ENCODE results near the gene ARPC2. TPM values are rescaled to one million over a fixed set of nuclear protein-coding genes. Genes with fewer than 3 reads are reported as not detected.

Gene ARPC2
- total RNA-seq, 1 donor from 2014 or later = 179 TPM

- DNase-seq = no peak
Measured at GRCh38 chr2:218217360-218218267, 625 bp downstream of the ARPC2 start.

DNA sequence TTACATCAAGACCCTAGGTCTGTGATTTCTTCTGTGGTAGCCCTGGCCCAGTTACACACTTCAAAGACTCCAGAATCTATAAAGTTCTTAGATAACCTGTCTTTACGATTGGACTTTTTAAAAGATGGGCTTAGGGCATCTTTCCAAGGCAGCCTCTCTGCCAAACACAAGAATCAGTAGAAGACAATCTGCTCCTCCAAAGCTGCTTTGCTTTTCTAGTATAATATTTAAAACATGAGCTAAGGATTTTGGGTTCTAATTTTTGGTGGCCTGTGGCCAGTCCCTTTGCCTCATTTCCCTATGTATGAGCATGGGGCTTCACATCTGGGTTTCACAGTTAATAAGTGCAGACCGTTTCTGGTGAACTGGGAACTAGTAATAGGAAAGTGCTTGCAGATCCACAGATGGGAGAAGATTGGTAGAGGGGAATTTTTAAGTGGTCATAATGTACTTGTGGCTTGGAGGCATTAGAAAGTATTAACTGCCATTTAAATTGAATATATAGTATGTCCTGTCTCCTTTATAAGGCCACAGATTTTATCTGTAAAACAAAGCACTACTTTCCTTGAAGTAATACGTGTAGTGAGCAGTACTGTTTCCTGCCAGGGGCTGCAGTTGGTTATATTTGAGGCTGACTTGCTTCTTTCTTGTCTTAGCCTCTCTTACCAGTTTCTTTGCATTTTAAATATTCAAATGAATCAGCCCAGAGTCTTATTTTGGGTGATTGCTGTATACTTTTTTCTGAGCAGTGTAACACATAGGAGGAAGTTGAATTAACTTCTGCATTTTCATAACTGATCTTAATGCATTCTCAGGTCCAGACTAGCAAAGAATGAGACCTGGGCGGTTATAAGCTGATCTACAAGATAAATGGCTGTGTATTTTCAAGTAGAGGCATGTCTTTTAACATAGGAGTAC lies 1.5 kb downstream of the ARPC2 start:
- peak; percentile 12 for DNase-seq

- DNase-seq = no peak
Measured at GRCh38 chr2:218219934-218220333, 2.9 kb downstream of the ARPC2 start.

- DNase-seq = no peak
Measured at GRCh38 chr2:218221000-218221399, 4.0 kb downstream of the ARPC2 start.

- DNase-seq = no peak
Measured at GRCh38 chr2:218223046-218223445, 6.1 kb downstream of the ARPC2 start.

DNA sequence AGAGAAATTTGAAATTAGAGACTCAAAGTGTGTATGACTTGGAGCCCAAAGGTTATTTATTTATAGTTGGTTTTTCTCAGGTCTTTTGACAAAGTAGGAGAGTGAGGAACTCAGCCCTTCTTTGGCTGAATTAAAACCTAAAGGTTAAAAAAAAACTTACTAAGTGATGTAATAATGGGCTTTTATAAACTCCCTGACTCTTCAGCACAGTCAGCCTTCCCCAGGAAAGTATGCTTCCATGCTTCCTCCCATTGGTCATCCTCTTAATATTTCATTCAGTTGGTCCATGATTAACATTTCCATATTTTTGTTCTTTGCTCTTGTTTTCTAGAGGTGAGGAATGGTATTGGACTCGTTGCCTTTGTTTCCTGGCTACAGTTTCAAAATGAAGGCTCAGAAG lies 7.2 kb downstream of the ARPC2 start:
- no peak for DNase-seq

DNA sequence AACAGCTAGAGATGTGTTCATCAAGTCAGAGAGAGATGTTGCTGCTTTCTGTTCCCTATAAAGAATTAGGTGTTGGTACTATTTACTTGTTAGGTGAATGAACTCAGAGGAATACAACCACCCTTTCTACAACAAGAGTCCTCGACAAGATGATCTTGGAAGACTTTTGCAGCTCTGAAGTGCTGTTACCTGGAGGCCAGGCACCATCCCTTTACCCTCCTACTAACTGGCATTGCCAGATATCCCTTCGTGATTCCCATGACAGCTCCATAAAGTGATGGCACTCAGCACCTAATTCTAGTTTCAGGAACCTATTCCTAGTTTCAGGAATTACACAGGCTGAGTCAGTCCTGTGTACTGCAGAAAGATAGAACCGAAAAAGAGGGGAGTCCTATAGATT lies 9.9 kb downstream of the ARPC2 start:
- no peak for DNase-seq

DNA sequence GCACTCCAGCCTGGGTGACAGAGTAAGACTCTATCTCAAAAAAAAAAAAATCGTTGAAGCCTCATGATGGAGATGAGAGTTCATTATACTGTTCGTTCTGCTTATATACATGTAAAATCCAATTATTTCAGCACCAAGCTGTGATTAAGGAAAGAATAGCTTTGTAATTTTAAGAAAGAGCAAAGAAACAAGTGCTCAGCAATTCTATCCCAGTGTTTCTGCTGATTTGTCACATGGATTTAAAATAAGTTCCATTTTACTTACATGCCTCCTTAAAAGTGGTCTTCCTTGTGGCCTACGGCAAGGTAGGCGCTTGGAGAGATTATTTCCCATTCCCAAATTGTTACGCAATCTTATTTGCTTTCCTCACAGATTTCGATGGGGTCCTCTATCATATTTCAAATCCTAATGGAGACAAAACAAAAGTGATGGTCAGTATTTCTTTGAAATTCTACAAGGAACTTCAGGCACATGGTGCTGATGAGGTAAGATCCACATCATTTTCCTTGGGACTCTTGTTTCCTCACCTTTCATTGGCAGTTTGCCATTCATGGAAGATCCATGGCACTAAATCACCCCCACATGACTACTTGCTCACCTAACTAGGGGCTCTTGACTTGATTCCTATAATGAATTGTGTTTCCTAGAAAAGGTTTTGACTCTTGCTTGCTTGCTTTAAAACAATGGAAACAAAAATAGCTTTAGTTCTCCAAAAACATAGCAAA lies 11.5 kb downstream of the ARPC2 start:
- DNase-seq = no peak

DNA sequence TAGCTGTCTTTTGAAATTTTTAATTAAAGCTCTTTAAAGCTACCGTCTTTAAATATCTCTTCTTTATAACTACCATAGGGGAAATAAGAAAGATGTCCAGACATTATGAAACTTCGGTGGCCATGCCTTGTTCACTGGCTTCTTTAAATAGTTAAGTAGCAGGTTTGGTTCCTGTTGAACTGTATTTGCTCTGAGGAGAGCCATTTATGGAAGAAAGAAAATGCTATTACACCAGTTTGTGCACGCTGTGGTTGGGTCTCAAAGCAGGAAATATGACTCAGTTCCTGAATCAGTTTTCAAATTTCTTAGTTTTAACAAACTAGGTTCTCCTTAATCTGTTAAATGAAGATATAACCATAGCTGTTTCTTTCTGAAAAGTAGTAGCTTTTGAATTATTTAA lies 12.2 kb downstream of the ARPC2 start:
- DNase-seq = no peak

DNA sequence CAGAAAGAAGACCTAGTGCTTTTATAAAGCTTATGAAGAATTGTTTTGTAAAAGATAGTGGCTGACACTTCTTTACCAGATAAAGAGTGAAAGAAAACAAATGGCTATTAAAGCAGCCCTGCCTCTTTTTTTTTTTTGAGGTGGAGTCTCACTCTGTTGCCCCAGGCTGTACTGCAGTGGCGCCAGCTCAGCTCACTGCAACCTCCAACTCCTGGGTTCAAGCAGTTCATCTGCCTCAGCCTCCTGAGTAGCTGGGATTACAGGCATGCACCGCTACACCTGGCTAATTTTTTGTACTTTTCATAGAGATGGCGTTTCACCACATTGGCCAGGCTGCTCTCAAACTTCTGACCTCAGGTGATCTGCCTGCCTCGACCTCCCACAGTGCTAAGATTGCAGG lies 12.9 kb downstream of the ARPC2 start:
- no peak for DNase-seq

DNA sequence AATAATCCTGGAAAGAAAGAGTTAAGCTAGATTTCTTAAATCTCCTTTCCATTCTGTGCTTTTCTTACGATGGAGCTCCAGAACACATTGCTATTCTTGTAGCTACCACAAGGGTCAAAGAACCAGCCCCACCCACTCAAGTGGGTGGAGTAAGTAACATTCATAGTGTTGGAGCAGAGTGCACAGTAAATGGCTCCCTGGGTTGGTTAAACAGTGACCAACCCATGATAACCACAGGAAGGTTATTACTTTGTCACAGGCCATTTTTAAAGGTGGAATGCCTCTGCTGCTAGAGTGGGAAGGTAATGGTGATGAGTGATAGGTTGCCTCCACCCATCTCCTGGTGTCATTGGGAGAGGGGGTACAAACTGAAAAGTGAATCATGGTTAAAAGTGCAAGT lies 13.9 kb downstream of the ARPC2 start:
- DNase-seq = no peak

- no peak for DNase-seq
Measured at GRCh38 chr2:218233543-218233942, 16.6 kb downstream of the ARPC2 start.

DNA sequence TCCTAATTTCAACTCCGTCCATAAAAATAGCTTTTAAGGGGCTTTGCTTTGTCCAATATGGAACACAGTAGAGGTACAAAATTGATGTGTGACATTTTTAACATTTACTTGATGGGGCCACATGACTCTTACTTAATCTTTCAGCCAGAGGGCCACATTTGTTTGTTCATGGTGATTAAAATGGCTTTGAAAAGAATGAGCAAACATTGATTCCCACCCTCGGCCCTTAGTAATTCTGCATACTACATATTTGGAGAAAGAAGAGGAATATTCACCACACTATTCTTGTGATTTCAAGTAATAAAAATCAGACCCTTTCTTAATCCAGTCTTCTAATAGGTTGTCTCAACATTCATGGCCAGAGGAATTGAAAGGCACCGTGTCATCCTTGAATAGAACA lies 17.5 kb downstream of the ARPC2 start:
- DNase-seq = no peak

- no peak for DNase-seq
Measured at GRCh38 chr2:218235017-218235416, 18.0 kb downstream of the ARPC2 start.

GRCh38 chr2:218236829-218237228 lies 19.8 kb downstream of the ARPC2 start:
- DNase-seq = no peak

GRCh38 chr2:218238887-218239286 lies 21.9 kb downstream of the ARPC2 start:
- no peak for DNase-seq

- DNase-seq = no peak
Measured at GRCh38 chr2:218244204-218244603, 27.2 kb downstream of the ARPC2 start.

GRCh38 chr2:218244665-218245064 lies 27.7 kb downstream of the ARPC2 start:
- DNase-seq = no peak

DNA sequence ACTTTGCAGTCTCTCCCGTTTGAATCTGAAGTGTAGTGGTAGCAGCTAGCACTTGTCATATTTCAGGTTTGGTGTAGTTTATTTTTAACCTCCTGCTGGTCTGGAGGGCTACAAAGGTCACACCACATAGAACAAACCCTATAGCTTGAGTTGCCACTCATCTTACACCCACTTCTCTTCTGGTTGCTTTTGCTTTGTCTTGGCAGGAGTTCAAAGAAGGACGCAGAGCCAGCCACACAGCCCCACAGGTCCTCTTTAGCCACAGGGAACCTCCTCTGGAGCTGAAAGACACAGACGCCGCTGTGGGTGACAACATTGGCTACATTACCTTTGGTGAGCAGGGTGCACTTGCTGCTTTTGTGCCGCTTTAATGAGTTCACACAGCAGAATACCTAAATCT lies 28.2 kb downstream of the ARPC2 start:
- DNase-seq = no peak

- DNase-seq = no peak
Measured at GRCh38 chr2:218249691-218250090, 32.7 kb downstream of the ARPC2 start.

- no peak for DNase-seq
Measured at GRCh38 chr2:218252509-218253231, 35.7 kb downstream of the ARPC2 start.

DNA sequence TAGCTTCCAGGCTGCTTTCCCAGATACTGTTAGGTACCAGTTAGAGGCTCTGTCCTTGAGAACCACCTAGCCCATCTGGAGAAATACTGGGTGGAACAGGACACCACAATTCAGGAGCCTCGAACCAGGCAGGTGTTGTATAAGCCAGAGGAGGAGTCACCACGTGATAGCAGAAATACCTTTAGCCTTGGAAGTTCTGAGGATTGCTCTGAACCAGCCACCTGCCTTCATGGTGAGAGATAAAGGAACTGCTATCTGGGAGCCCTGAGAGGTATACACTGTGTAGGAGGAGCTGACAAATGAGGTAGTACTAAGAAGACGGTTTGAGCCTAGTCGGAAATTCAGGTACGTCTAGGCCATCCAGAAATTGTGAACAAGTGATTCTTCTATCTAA lies 36.2 kb downstream of the ARPC2 start:
- no peak for DNase-seq

Data from skin of body (tissue), 2 donors.